ENCODE measurements around the gene ZNF423. TPM values are rescaled to one million over a fixed set of nuclear protein-coding genes. Genes with fewer than 3 reads are reported as not detected.
A peak's percentile ranks its signal among the peaks of the same experiment; 100 is the strongest.

The ZNF423 gene
- total RNA-seq, 1 donor: 11.6 TPM

- Histone ChIP-seq H3K4me2 (ENCODE audit: insufficient read depth, low read length) (no peak overlapping the region), H3K4me3 (ENCODE audit: insufficient read depth, low read length) (no peak overlapping the region), H2AFZ (ENCODE audit: low read length) (no peak overlapping the region), H3K79me2 (ENCODE audit: insufficient read depth, low read length) (no peaks in the 10 kb centered on the region), H3K27ac (ENCODE audit: low read depth, low read length) (no peak overlapping the region), H3K27me3 (ENCODE audit: insufficient read depth, low read length) (peaks cover 3% of the 10 kb centered on the region), H3K4me1 (ENCODE audit: insufficient read depth, low read length) (peaks cover 7% of the 10 kb centered on the region), H3K9me3 (ENCODE audit: low read depth, low read length) (no peaks in the 10 kb centered on the region), H3K36me3 (ENCODE audit: insufficient read depth, low read length) (no peaks in the 10 kb centered on the region), H4K20me1 (ENCODE audit: insufficient read depth, low read length) (no peaks in the 10 kb centered on the region)
- DNase-seq (ENCODE audit: insufficient read length, low spot score, missing footprints): peak; percentile 82
- TF ChIP-seq CTCF (IDR thresholded peaks at IDR 0.05; ENCODE audit: extremely low read depth, low read depth, low read length): no peak
Measured at GRCh38 chr16:49756775-49757558, 98.9 kb downstream of the ZNF423 start.

- no peaks in the 10 kb centered on the region for H3K79me2 ChIP-seq (ENCODE audit: insufficient read depth, low read length)
- no peak overlapping the region for H2AFZ ChIP-seq (ENCODE audit: low read length)
- peaks cover 3% of the 10 kb centered on the region for H3K27me3 ChIP-seq (ENCODE audit: insufficient read depth, low read length)
- H3K27ac ChIP-seq (ENCODE audit: low read depth, low read length): no peak overlapping the region
- H3K36me3 ChIP-seq (ENCODE audit: insufficient read depth, low read length): no peaks in the 10 kb centered on the region
- no peaks in the 10 kb centered on the region for H4K20me1 ChIP-seq (ENCODE audit: insufficient read depth, low read length)
- H3K4me3 ChIP-seq (ENCODE audit: insufficient read depth, low read length): no peak overlapping the region
- no peak for TF ChIP-seq CTCF (IDR thresholded peaks at IDR 0.05; ENCODE audit: extremely low read depth, low read depth, low read length)
- peak overlapping the region; percentile 75 for H3K4me2 ChIP-seq (ENCODE audit: insufficient read depth, low read length)
- DNase-seq (ENCODE audit: insufficient read length, low spot score, missing footprints): peak; percentile 37
- H3K4me1 ChIP-seq (ENCODE audit: insufficient read depth, low read length): peaks cover 7% of the 10 kb centered on the region
- no peaks in the 10 kb centered on the region for H3K9me3 ChIP-seq (ENCODE audit: low read depth, low read length)
Measured at GRCh38 chr16:49755716-49756505, 100.0 kb downstream of the ZNF423 start.

- peak overlapping the region; percentile 51 for H2AFZ ChIP-seq (ENCODE audit: low read length)
- no peaks in the 10 kb centered on the region for H3K36me3 ChIP-seq (ENCODE audit: insufficient read depth, low read length)
- peak overlapping the region; percentile 58 for H3K4me3 ChIP-seq (ENCODE audit: insufficient read depth, low read length)
- no peak overlapping the region for H3K27ac ChIP-seq (ENCODE audit: low read depth, low read length)
- H3K79me2 ChIP-seq (ENCODE audit: insufficient read depth, low read length): no peaks in the 10 kb centered on the region
- TF ChIP-seq CTCF (IDR thresholded peaks at IDR 0.05; ENCODE audit: extremely low read depth, low read depth, low read length): peak; percentile 44
- no peaks in the 10 kb centered on the region for H4K20me1 ChIP-seq (ENCODE audit: insufficient read depth, low read length)
- peak; percentile 90 for DNase-seq (ENCODE audit: insufficient read length, low spot score, missing footprints)
- H3K9me3 ChIP-seq (ENCODE audit: low read depth, low read length): no peaks in the 10 kb centered on the region
- H3K27me3 ChIP-seq (ENCODE audit: insufficient read depth, low read length): peaks cover 3% of the 10 kb centered on the region
- peaks cover 7% of the 10 kb centered on the region for H3K4me1 ChIP-seq (ENCODE audit: insufficient read depth, low read length)
- peak overlapping the region; percentile 75 for H3K4me2 ChIP-seq (ENCODE audit: insufficient read depth, low read length)
Measured at GRCh38 chr16:49755313-49755620, 100.6 kb downstream of the ZNF423 start.
